Measurements from ENCODE around the gene DPT.
A peak's percentile ranks its signal among the peaks of the same experiment; 100 is the strongest.

DNA sequence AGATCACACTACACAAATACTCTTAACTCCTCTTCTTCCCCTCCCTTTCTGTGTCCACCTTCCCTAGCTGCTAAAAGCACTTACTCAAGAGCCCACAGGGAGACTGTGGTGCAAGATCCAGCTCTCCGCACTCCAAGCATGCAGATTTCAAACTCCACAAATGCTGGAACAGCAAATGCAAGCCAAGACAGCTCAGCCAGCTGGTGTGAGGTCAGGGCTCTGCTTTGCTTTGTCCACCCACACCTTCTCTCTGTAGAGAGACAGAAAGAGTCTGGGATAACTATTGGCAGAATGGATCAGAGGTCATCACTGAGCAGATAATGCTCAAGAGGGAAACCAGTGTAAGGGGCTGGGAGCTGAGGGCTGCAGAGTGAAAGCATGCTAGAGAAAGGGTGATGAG is 45.2 kb upstream of the DPT start:
- TF ChIP-seq, protein P1, sequence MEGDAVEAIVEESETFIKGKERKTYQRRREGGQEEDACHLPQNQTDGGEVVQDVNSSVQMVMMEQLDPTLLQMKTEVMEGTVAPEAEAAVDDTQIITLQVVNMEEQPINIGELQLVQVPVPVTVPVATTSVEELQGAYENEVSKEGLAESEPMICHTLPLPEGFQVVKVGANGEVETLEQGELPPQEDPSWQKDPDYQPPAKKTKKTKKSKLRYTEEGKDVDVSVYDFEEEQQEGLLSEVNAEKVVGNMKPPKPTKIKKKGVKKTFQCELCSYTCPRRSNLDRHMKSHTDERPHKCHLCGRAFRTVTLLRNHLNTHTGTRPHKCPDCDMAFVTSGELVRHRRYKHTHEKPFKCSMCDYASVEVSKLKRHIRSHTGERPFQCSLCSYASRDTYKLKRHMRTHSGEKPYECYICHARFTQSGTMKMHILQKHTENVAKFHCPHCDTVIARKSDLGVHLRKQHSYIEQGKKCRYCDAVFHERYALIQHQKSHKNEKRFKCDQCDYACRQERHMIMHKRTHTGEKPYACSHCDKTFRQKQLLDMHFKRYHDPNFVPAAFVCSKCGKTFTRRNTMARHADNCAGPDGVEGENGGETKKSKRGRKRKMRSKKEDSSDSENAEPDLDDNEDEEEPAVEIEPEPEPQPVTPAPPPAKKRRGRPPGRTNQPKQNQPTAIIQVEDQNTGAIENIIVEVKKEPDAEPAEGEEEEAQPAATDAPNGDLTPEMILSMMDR (IDR thresholded peaks at IDR 0.05): peak in 1 of 12 donors; percentile 3
- no peak for TF ChIP-seq POLR2A (IDR thresholded peaks at IDR 0.05)
